RWPE1 (cell line): ENCODE measurements around the gene LY6G6F.

Experiments used
- CTCF ChIA-PET: fragments of 350-600 bp; sonication (Branson Sonifier 250); formaldehyde crosslinking; extraction: SDS; loops from one replicate; lab custom pipeline; 2021; lab: Yijun Ruan, JAX
- POLR2A ChIA-PET: fragments of 400-600 bp; formaldehyde crosslinking; extraction: SDS; loops from one replicate; lab custom pipeline; 2020; ENCODE audit warnings: antibody characterized with exemption; ENCODE audit not compliant: low non-redundant PET; lab: Yijun Ruan, JAX
- DNase-seq: peaks from one replicate; pipeline ENCODE4 v3.0.0; 2012; ENCODE audit warnings: low spot score
- H3K27ac ChIP-seq: fragments of 450-650 bp; 2 replicates; pipeline ENCODE4 v1.5.1; 2017
- CTCF ChIP-seq: fragments of 450-650 bp; conservative IDR thresholded peaks from 2 replicates; pipeline ENCODE4 v1.5.1; 2017; ENCODE audit warnings: low read depth, mild to moderate bottlenecking

LY6G6F gene

GRCh38 chr6:31721351-31722020 is 14.8 kb downstream of the LY6G6F start, which contains the start of gene LY6G6C:
Gene LY6G6C, minus strand, starts transcription at chr6:31721746. Its CDS starts 67 bp downstream, at chr6:31721679.
- ChIA-PET CTCF (interaction anchor here (0.9 to 1.5 kb wide), 3 partner anchors 9 to 48 kb away, joined by 3 to 5 read pairs (median 3); no protein-coding TSS in a partner anchor), POLR2A (no interaction called here)
- TF ChIP-seq CTCF, result no peak
- DNase-seq, result no peak
- H3K27ac ChIP-seq, result no peak within 1 kb of the TSS

GRCh38 chr6:31722173-31722572 is 15.5 kb downstream of the LY6G6F start:
- H3K27ac ChIP-seq, result no peak overlapping the region
- DNase-seq, result no peak
- ChIA-PET POLR2A (no interaction called here), CTCF (interaction anchor here (0.9 to 1.5 kb wide), 3 partner anchors 10 to 48 kb away, joined by 3 to 5 read pairs (median 3); no protein-coding TSS in a partner anchor)
- no peak for TF ChIP-seq CTCF

GRCh38 chr6:31723245-31723979 is 16.7 kb downstream of the LY6G6F start, which contains the start of gene MPIG6B:
Gene MPIG6B, plus strand, starts transcription at chr6:31723373. Its CDS starts 11 bp downstream, at chr6:31723384.
- TF ChIP-seq CTCF, result no peak
- H3K27ac ChIP-seq, result no peak within 1 kb of the TSS
- ChIA-PET POLR2A (interaction anchor here (0.6 kb wide), 1 partner anchor 23 kb away, joined by 3 read pairs; no protein-coding TSS in a partner anchor), CTCF (interaction anchor here (0.6 to 1.0 kb wide), 2 partner anchors 20 to 57 kb away, joined by 4 read pairs; no protein-coding TSS in a partner anchor)
- DNase-seq, result no peak

GRCh38 chr6:31723980-31724691 is 17.5 kb downstream of the LY6G6F start:
- TF ChIP-seq CTCF, result no peak
- DNase-seq, result no peak
- no peak overlapping the region for H3K27ac ChIP-seq
- ChIA-PET POLR2A (no interaction called here), CTCF (interaction anchor here (0.5 to 1.1 kb wide), 3 partner anchors 46 to 220 kb away, joined by 3 to 5 read pairs (median 3); no protein-coding TSS in a partner anchor)

- H3K27ac ChIP-seq, result no peak overlapping the region
- CTCF ChIA-PET, result interaction anchor here (0.7 kb wide), 1 partner anchor 22 kb away, joined by 5 read pairs; no protein-coding TSS in a partner anchor
- DNase-seq, result no peak
- TF ChIP-seq CTCF, result no peak
- POLR2A ChIA-PET, result no interaction called here
Measured at GRCh38 chr6:31725502-31726350, 19.1 kb downstream of the LY6G6F start.
